Activated CD4-positive, alpha-beta T cell treated with anti-CD3 and anti-CD28 coated beads for 36 hours (primary cell): Measurements from ENCODE around the gene SH2B3. TPM values are rescaled to one million over a fixed set of nuclear protein-coding genes. Genes with fewer than 3 reads are reported as not detected.

Experiments
- ATAC-seq: fragments of 200-7000 bp; cut with Tn5 transposase; one replicate; pipeline ENCODE4 v1.10.0; 2021; ENCODE audit warnings: mild to moderate bottlenecking, moderate library complexity
- CTCF ChIA-PET: fragments of 350-600 bp; sonication (Branson Sonifier 250); formaldehyde crosslinking; loops from one replicate; lab custom pipeline; 2021; ENCODE audit warnings: antibody characterized with exemption; lab: Charles Lee
- POLR2A ChIA-PET: fragments of 350-600 bp; sonication (Branson Sonifier 250); formaldehyde crosslinking; loops from one replicate; lab custom pipeline; 2021; ENCODE audit warnings: antibody characterized with exemption, inconsistent platforms; lab: Charles Lee
- DNase-seq: peaks from one replicate; pipeline ENCODE4 v3.0.0-alpha.2; 2020
- H3K27ac Mint-ChIP-seq: one replicate; pipeline ENCODE4 v1.8.0; 2021; ENCODE audit warnings: mixed read lengths
- H3K27me3 Mint-ChIP-seq: one replicate; pipeline ENCODE4 v1.8.0; 2021; ENCODE audit warnings: mixed read lengths
- H3K36me3 Mint-ChIP-seq: one replicate; pipeline ENCODE4 v1.8.0; 2021; ENCODE audit warnings: low read depth, mixed read lengths
- H3K4me1 Mint-ChIP-seq: one replicate; pipeline ENCODE4 v1.8.0; 2021; ENCODE audit warnings: mixed read lengths
- H3K4me3 Mint-ChIP-seq: one replicate; pipeline ENCODE4 v1.8.0; 2021; ENCODE audit warnings: mild to moderate bottlenecking, moderate library complexity, mixed read lengths
- H3K9me3 Mint-ChIP-seq: one replicate; pipeline ENCODE4 v1.8.0; 2021; ENCODE audit warnings: low read depth, mixed read lengths
- intact Hi-C, 2 experiments: fragments of 100-400 bp; cut with DNase I in 1 of 2; cut with micrococcal nuclease in 1 of 2; formaldehyde crosslinking; loops; one replicate each; pipeline versions ENCODE4 v1.14.2 to v1.15.1; 2022 to 2024; cut with DNase I, micrococcal nuclease
- total RNA-seq, 2 experiments: library from RNA; stranded (reverse); gene quantifications; one replicate each; pipeline ENCODE4 v1.2.3, GENCODE V29; 2021

Gene SH2B3
- total RNA-seq, 2 experiments from 2014 or later: 29.2 to 32.7 TPM

DNA sequence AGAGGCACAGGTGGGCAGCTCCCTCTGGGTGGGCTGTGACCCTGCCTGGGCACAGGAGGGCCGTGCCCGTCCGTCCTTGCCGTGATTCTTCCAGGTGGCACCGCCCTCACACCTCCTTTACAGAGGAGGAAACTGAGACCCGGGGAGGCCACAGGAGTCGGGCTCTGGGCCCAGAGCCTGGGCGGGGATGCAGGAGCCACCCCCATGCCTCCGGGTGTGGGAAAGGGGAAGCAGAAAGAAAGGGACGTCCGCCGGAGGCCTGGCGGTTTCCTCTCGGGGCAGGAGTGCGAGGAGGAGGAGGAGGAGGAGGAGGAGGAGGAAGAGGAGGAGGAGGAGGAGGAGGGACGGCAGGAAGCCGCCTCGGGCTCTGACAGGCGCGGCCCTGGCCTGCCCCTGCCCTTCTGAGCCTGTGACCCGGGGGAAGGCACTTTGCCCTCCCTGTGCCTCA is 23.0 kb downstream of the SH2B3 start:
- peak overlapping the region; percentile 71 for H3K4me3 Mint-ChIP-seq
- intact Hi-C loops: no loop called here
- no peaks in the 10 kb centered on the region for H3K27me3 Mint-ChIP-seq
- peak overlapping the region; percentile 74 for H3K27ac Mint-ChIP-seq
- DNase-seq (peak; percentile 42), ATAC-seq (no peak)
- ChIA-PET POLR2A (interaction anchor here (0.7 kb wide), 1 partner anchor 687 kb away, joined by 3 read pairs; no protein-coding TSS in a partner anchor), CTCF (interaction anchor here (0.6 to 3.8 kb wide), 5 partner anchors 15 to 997 kb away, joined by 3 to 26 read pairs (median 10); no protein-coding TSS in a partner anchor)
- peaks cover 91% of the 10 kb centered on the region for H3K4me1 Mint-ChIP-seq
- peaks cover 26% of the 10 kb centered on the region for H3K36me3 Mint-ChIP-seq
- H3K9me3 Mint-ChIP-seq: no peaks in the 10 kb centered on the region

DNA sequence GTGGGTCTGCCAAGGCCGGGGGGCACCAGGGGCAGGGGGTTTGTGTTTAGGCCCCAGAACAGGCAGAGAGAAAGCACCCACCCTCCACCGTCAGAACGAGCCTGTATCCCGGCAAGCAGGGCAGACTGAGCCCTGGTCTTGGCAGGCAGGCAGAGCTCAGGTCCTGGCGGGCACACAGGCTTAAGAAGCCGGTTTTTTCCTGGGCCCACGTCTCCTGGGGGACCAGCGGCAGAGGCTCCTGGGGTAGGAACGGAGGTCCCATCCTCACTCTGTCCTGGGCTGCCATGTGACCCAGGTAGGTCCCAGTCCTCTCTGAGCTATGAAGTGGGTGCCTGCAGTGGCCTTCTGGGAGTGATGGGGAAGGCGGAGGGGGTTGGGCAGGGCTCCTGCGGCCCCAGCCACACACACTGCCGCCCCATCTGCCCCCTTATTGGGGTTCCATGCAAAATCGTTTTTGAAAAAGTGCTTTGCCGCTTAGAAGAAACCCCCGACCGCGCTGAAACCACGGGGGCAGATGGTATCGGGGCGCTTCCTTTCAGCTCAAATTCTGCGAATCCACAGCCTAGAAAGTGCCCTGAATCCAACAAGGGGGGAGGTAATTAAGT is 24.2 kb downstream of the SH2B3 start:
- intact Hi-C loops: loop anchor here (1.0 kb wide), 3 partner anchors 15 to 26 kb away; partner anchors contain the start of gene SH2B3 (in 1 of the 2)
- Mint-ChIP-seq H3K27ac (peak overlapping the region; percentile 97), H3K9me3 (no peaks in the 10 kb centered on the region), H3K4me1 (peaks cover 93% of the 10 kb centered on the region), H3K4me3 (peak overlapping the region; percentile 71), H3K36me3 (peaks cover 22% of the 10 kb centered on the region), H3K27me3 (no peaks in the 10 kb centered on the region)
- DNase-seq (peak; percentile 72), ATAC-seq (peak; percentile 8)
- ChIA-PET CTCF (interaction anchor here (0.7 to 3.8 kb wide), 8 partner anchors 14 to 34 kb away, joined by 3 to 26 read pairs (median 7); no protein-coding TSS in a partner anchor), POLR2A (interaction anchor here (0.7 to 1.6 kb wide), 4 partner anchors 12 to 22 kb away, joined by 3 to 4 read pairs (median 4); no protein-coding TSS in a partner anchor)

DNA sequence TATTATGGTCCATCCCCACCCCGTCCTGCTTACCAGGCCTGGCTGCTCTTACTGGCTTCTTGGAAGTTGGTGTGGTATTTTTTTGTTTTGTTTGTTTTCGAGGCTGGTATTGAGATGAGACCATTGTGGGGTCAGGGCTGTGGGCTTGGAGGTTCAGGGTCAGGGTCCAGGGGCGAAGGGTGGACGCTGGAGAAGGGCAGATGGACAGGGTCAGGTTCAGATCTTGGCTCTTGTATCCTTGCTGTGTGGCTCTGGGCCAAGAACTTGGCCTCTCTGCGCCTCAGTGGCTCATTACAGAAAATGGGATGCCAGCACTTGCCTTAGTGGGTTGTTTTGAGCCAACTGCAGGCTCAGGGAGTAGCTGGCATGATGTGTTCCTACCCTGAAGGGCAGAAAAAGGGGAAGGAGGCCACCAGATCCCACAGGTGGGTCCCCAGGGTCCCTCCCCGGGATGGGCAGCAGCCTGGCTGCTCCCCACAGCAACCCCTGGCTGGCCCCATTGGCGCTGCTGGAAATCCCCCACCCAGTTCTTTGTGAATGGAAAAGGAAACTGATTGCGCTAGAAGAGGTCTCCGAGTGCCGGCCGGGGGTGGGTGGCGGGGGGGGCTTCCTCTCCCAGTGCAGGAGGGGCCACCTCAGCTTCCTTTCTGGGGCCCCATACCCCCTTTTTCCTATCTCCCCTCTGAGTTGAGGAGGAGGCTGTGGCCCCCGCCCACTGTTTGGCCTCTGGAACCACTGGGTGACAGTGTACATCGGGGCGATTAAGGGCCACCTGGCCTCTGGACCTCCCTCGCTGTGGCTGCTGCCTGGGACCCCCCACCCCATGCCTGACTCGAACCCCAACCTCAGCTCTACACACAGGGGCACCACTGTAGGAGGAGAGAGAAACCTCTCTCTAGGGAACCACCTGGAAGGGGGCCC is 25.0 kb downstream of the SH2B3 start:
- H3K36me3 Mint-ChIP-seq: peaks cover 22% of the 10 kb centered on the region

DNA sequence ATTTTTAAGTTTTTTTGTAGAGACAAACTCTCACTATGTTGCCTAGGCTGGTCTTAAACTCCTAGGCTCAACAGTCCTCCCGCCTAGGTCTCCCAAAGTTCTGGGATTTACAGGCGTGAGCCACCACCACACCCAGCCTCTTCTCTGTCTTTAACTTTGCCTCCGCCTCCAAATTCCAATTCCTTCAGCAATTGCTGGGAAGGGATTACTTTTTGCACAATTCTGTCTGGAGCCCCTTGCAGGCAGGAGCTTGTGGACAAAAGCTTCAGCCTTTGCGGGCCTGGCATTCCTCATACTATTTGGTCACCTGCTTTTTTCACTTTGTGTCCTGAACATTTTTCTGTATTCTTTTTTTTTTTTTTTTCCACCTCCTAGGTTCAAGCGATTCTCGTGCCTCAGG is 26.0 kb downstream of the SH2B3 start:
- no peak for DNase-seq
- ChIA-PET POLR2A (interaction anchor here (1.1 kb wide), 1 partner anchor 20 kb away, joined by 3 read pairs; no protein-coding TSS in a partner anchor), CTCF (interaction anchor here (0.8 to 3.8 kb wide), 4 partner anchors 12 to 35 kb away, joined by 3 to 26 read pairs (median 14); no protein-coding TSS in a partner anchor)
- ATAC-seq: no peak
- intact Hi-C loops: no loop called here
- no peak overlapping the region for H3K4me3 Mint-ChIP-seq
- H3K36me3 Mint-ChIP-seq: peaks cover 26% of the 10 kb centered on the region
- H3K9me3 Mint-ChIP-seq: no peaks in the 10 kb centered on the region
- H3K27ac Mint-ChIP-seq: peak overlapping the region; percentile 92
- peaks cover 93% of the 10 kb centered on the region for H3K4me1 Mint-ChIP-seq
- H3K27me3 Mint-ChIP-seq: no peaks in the 10 kb centered on the region

More for the DNA sequence above, 25.0 kb downstream of the SH2B3 start:
- ATAC-seq: peak; percentile 16
- peak overlapping the region; percentile 97 for H3K27ac Mint-ChIP-seq
- ChIA-PET CTCF (interaction anchor here (0.8 to 3.8 kb wide), 9 partner anchors 13 to 34 kb away, joined by 3 to 26 read pairs (median 6); no protein-coding TSS in a partner anchor), POLR2A (interaction anchor here (0.6 to 1.6 kb wide), 6 partner anchors 11 to 699 kb away, joined by 3 to 5 read pairs (median 4); no protein-coding TSS in a partner anchor)
- H3K27me3 Mint-ChIP-seq: no peaks in the 10 kb centered on the region
- peaks cover 93% of the 10 kb centered on the region for H3K4me1 Mint-ChIP-seq
- peak overlapping the region; percentile 71 for H3K4me3 Mint-ChIP-seq
- DNase-seq: peak; percentile 86
- H3K9me3 Mint-ChIP-seq: no peaks in the 10 kb centered on the region
- intact Hi-C loops: loop anchor here (1.0 kb wide), 3 partner anchors 15 to 26 kb away; partner anchors contain the start of gene SH2B3 (in 1 of the 2)

DNA sequence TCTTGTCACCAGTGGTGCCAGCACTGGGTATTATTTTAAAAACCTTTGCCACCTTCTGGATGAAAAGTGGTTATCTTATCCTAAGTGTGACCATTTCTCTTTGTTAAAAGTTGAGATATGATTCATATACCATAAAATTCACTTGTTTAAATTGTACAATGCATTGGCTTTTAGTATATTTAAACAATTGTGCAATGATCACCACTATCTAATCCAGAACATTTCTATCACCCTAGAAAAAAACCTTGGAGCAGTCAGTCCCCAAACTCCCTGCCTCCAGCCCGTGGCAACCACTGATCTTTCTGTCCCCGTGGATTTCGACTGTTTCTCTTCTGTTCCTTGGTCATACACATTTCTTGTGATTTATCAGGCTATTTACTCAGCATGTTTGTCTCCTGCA is 28.3 kb downstream of the SH2B3 start:
- peak overlapping the region; percentile 35 for H3K4me3 Mint-ChIP-seq
- peaks cover 28% of the 10 kb centered on the region for H3K36me3 Mint-ChIP-seq
- peak overlapping the region; percentile 81 for H3K27ac Mint-ChIP-seq
- intact Hi-C loops: loop anchor here in 1 of 2 experiments (1.0 kb wide), 1 partner anchor 29 kb away; the partner anchor contains the start of gene SH2B3
- H3K27me3 Mint-ChIP-seq: no peaks in the 10 kb centered on the region
- H3K9me3 Mint-ChIP-seq: no peaks in the 10 kb centered on the region
- ChIA-PET POLR2A (interaction anchor here (1.1 to 2.0 kb wide), 4 partner anchors 10 to 29 kb away, joined by 5 to 17 read pairs (median 7); no protein-coding TSS in a partner anchor), CTCF (interaction anchor here (0.7 to 3.1 kb wide), 9 partner anchors 10 to 406 kb away, joined by 3 to 24 read pairs (median 7); partner anchors contain the start of gene SH2B3)
- ATAC-seq (no peak), DNase-seq (no peak)
- peaks cover 95% of the 10 kb centered on the region for H3K4me1 Mint-ChIP-seq

DNA sequence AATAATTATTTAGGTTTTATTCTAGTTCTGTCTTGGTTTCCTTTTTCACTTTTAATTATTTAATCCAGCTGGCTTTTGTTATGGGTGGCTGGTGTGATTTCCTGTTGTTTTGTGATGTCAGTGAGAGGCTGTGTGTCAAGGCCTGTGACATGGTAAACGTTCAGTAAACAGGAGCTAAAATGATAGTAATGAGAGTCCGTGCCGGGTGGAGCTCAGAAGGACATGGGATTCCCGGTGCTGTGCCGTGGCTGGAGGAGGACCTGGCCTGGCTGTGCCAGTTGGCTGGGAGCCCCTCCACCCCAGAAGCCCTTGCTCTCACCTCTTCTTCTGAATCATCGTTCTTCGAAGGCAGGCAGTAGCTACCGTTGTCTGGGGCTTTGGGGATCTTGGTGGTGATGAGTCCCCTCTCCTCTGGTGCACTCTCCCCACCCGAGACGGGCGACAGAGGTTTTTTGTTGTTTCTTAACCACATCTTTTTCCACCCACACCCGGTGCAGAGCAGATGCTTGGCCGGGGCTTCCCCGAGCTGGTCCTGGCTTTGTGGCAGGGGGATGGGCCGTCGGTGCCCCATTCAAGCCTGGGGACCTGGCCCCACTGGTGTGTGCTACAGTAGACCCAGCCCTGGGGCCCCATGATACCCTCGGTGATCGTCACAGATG is 29.1 kb downstream of the SH2B3 start:
- ChIA-PET POLR2A (interaction anchor here (0.9 to 2.0 kb wide), 7 partner anchors 9 to 38 kb away, joined by 3 to 17 read pairs (median 5); no protein-coding TSS in a partner anchor), CTCF (interaction anchor here (0.7 to 3.1 kb wide), 9 partner anchors 9 to 406 kb away, joined by 3 to 24 read pairs (median 7); partner anchors contain the start of gene SH2B3)
- intact Hi-C loops: loop anchor here (1.0 kb wide), 4 partner anchors 8 to 31 kb away; partner anchors contain the start of gene SH2B3 (in 1 of the 2)

DNA sequence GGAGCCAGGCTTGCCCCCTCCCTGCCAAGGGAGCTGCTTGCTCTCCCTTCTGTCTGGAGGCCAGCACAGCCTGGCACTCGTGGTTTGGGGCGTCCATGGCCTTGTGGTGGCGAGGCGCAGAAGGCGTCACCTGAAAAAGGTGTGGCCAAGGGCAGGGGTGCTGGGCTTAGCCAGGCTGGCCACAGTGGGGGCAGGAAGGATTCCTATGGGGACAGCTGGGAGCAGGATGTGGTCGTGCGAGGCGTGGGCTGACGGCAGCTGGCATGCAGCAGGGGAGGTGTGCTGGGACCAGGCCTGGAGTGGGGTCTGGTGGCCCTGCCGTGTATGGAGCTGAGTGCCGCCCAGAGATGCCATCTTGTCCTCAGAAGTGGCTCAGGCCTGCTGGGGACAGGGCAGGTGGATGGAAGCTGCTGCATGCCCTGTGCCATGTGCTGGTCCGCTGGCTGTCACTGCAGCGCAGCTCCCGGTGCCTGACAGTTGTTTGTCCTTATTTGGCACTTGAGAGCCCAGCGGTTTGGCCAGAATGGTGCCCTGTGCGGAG is 30.0 kb downstream of the SH2B3 start:
- POLR2A ChIA-PET: interaction anchor here (1.0 to 2.0 kb wide), 5 partner anchors 8 to 39 kb away, joined by 3 to 17 read pairs (median 7); no protein-coding TSS in a partner anchor
- Mint-ChIP-seq H3K36me3 (peaks cover 26% of the 10 kb centered on the region), H3K9me3 (no peaks in the 10 kb centered on the region), H3K4me1 (peaks cover 88% of the 10 kb centered on the region), H3K27me3 (no peaks in the 10 kb centered on the region), H3K4me3 (peak overlapping the region; percentile 35), H3K27ac (peak overlapping the region; percentile 81)
- ATAC-seq: no peak
- CTCF ChIA-PET: interaction anchor here (1.6 to 4.5 kb wide), 7 partner anchors 8 to 40 kb away, joined by 6 to 24 read pairs (median 10); partner anchors contain the start of gene SH2B3
- DNase-seq: peak; percentile 36
- intact Hi-C loops: loop anchor here (1.0 kb wide), 3 partner anchors 8 to 31 kb away; no protein-coding TSS in a partner anchor

More for the DNA sequence above, 29.1 kb downstream of the SH2B3 start:
- H3K9me3 Mint-ChIP-seq: no peaks in the 10 kb centered on the region
- H3K36me3 Mint-ChIP-seq: peaks cover 28% of the 10 kb centered on the region
- DNase-seq (peak; percentile 88), ATAC-seq (peak; percentile 80)
- no peaks in the 10 kb centered on the region for H3K27me3 Mint-ChIP-seq
- H3K27ac Mint-ChIP-seq: peak overlapping the region; percentile 81
- peak overlapping the region; percentile 35 for H3K4me3 Mint-ChIP-seq
- H3K4me1 Mint-ChIP-seq: peaks cover 89% of the 10 kb centered on the region

DNA sequence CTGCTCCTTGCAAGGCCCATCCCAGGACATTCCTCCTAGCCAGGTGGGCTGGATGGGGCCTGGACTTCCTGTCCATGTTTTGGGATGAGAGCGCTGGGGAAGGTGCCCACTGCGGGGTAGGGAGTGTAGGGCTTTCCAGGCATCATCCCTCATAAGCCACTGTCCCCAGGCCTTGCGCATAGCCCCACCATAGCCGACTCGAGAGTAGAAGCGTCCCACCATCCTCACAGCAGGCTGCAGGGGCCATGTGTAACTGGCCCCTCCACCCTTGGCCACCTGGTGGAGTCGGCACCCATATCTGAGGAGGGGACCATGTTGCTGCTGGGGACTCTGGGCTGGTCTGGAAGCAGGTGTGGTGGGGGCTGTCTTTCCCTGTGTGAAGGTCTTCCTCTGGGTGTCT is 30.5 kb downstream of the SH2B3 start:
- Mint-ChIP-seq H3K27me3 (no peaks in the 10 kb centered on the region), H3K9me3 (no peaks in the 10 kb centered on the region), H3K4me3 (no peak overlapping the region), H3K4me1 (peaks cover 90% of the 10 kb centered on the region), H3K36me3 (peaks cover 26% of the 10 kb centered on the region), H3K27ac (peak overlapping the region; percentile 81)
- DNase-seq (no peak), ATAC-seq (no peak)
- CTCF ChIA-PET: interaction anchor here (2.1 to 4.5 kb wide), 3 partner anchors 15 to 39 kb away, joined by 6 to 24 read pairs (median 20); no protein-coding TSS in a partner anchor
- POLR2A ChIA-PET: interaction anchor here (2.0 kb wide), 1 partner anchor 8 kb away, joined by 17 read pairs; no protein-coding TSS in a partner anchor
- intact Hi-C loops: no loop called here

DNA sequence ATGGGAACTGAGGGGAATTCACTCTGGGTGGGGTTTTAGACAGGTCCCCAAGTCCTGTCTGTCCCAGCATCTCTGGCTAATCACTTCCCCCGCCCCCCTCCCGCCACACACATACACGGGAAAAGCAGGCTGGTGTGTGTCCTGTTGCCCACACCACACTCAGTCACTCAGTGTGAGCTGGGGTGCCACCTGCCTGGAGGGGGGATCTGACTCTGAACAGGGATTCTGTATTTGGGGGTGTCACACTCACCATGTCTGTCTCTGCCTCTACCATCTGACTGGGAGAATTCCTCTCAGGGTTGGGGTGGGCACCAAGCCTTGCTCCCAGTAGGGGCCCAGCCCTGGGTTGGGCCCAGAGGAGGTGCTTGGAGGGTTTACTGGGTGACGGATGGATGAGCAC is 31.1 kb downstream of the SH2B3 start:
- DNase-seq: no peak
- Mint-ChIP-seq H3K36me3 (peaks cover 26% of the 10 kb centered on the region), H3K4me3 (no peak overlapping the region), H3K27ac (peak overlapping the region; percentile 44), H3K4me1 (peaks cover 89% of the 10 kb centered on the region), H3K9me3 (no peaks in the 10 kb centered on the region), H3K27me3 (no peaks in the 10 kb centered on the region)
- ChIA-PET CTCF (interaction anchor here (4.5 kb wide), 1 partner anchor 40 kb away, joined by 20 read pairs; no protein-coding TSS in a partner anchor), POLR2A (interaction anchor here (0.7 kb wide), 1 partner anchor 9 kb away, joined by 8 read pairs; no protein-coding TSS in a partner anchor)
- ATAC-seq: no peak
- intact Hi-C loops: no loop called here
